ENCODE results near the gene PRSS16. TPM values are rescaled to one million over a fixed set of nuclear protein-coding genes. Genes with fewer than 3 reads are reported as not detected.

The PRSS16 gene
- total and polyA plus RNA-seq, 9 of the 15 experiments (the other 6 are each of a cell fraction or from before 2014, with no cell fraction given): 4.5 to 21.3 (median 12.1) TPM

- TF ChIP-seq MEF2A (IDR thresholded peaks at IDR 0.05; ENCODE audit: control insufficient read depth, low read depth, low read length) (no peak), ZNF232 (CRISPR knock-in tag; IDR thresholded peaks at IDR 0.05) (peak; percentile 74), MITF (IDR thresholded peaks at IDR 0.05) (no peak), TFAP4 (CRISPR knock-in tag; IDR thresholded peaks at IDR 0.05; ENCODE audit: borderline replicate concordance) (0 out of 2 replicates have a peak, but pooled peaks have one; percentile 60), POLR2AphosphoS2 (IDR thresholded peaks at IDR 0.05; ENCODE audit: low read length) (no peak), ZNF586 (CRISPR knock-in tag; conservative IDR thresholded peaks at IDR 0.05) (no peak)
Observed at GRCh38 chr6:27251112-27251605, 3.7 kb downstream of the PRSS16 start (continued).

DNA sequence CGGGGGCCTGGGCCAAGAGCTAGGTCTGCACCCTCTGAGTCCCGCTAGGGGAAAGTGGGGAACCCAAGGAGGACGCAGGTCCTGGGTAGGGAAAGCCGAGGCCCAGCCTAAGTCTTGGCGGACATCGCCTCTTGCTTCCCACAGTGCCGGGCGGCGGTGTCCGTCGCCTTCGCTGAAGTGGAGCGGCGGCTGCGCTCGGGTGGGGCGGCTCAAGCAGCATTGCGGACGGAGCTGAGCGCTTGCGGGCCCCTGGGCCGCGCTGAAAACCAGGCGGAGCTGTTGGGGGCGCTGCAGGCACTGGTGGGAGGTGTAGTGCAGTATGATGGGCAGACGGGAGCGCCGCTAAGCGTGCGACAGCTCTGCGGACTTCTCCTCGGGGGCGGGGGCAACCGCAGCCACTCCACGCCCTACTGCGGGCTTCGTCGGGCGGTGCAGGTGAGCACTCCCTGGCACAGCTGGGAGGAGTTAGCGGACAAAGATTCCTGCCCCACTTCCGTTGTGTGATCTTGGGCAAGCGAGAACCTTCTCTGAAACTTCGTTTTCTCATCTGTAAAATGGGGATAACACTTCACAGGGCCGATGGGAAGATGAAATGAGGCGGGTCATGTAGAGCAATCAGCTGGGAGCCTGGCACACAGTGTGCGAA, 4.2 kb downstream of the PRSS16 start:
- ATAC-seq: peak; percentile 94
- Histone ChIP-seq H3K79me2 (ENCODE audit: control insufficient read depth, insufficient read depth, low read length) (no peaks in the 10 kb centered on the region), H3K27ac (ENCODE audit: extremely low read depth, low read depth, low read length) (peak overlapping the region; percentile 81), H3K9me1 (ENCODE audit: control insufficient read depth, insufficient read depth, low read length) (no peaks in the 10 kb centered on the region), H3K9ac (ENCODE audit: insufficient read depth in 1 of 2, low read depth in 2 of 2, low read length in 2 of 2) (peak overlapping the region; percentile 70 to 95), H3K36me3 (ENCODE audit: control insufficient read depth, insufficient read depth, low read length) (no peaks in the 10 kb centered on the region), H3K27me3 (ENCODE audit: control insufficient read depth in 2 of 2, insufficient read depth in 2 of 2, low read length in 2 of 2) (no peaks in the 10 kb centered on the region), H4K20me1 (replicated peaks; ENCODE audit: control insufficient read depth, insufficient read depth, low read length) (no peaks in the 10 kb centered on the region), H3K4me2 (ENCODE audit: insufficient read depth, low read length) (peak overlapping the region; percentile 94), H3K4me3 (peak overlapping the region; percentile 89), H3K9me3 (replicated peaks; ENCODE audit: control insufficient read depth, insufficient read depth, low read depth, low read length) (no peaks in the 10 kb centered on the region), H2AFZ (ENCODE audit: low read depth, low read length) (peak overlapping the region; percentile 93), H3K4me1 (replicated peaks in 1 of 2; ENCODE audit: control insufficient read depth in 2 of 2, insufficient read depth in 2 of 2, low read length in 2 of 2) (peaks cover 25 to 30% of the 10 kb centered on the region in 2 experiments; a peak in 4 of 5 replicates)
- in situ Hi-C loops (cut with MboI): no loop called here
- peak; percentile 87 for FAIRE-seq
- no TSS peak for BruUV-seq (replicated peaks)
- WGBS (ENCODE audit: insufficient coverage, low coverage, missing lambda C conversion rate): 3% methylated on average over 38 of the region's 46 CpGs
- POLR2A ChIA-PET: interaction anchor here (0.6 to 2.5 kb wide), 19 partner anchors 9 to 1037 kb away, joined by 3 to 21 read pairs (median 5); partner anchors contain the start of gene ZNF184
- CTCF ChIA-PET (ENCODE audit: low intra/inter-chr PET ratio): interaction anchor here (0.6 kb wide), 1 partner anchor 257 kb away, joined by 3 read pairs; no protein-coding TSS in a partner anchor
- intact Hi-C loops (cut with micrococcal nuclease): loop anchor here (1.0 to 5.0 kb wide), 2 partner anchors 36 to 81 kb away; no protein-coding TSS in a partner anchor
- DNase-seq (ENCODE audit: extremely low read depth in 1 of 4, low spot score in 3 of 4): peak; percentile 93 to 97 (median 95)
- peak; percentile 93; the same call in 1 of the 2 replicates for TF ChIP-seq ESRRA (IDR thresholded peaks at IDR 0.05; ENCODE audit: borderline replicate concordance, low read depth)
- no peak for TF ChIP-seq KLF10 (CRISPR knock-in tag; IDR thresholded peaks at IDR 0.05)
- peak; percentile 80 for TF ChIP-seq VEZF1 (CRISPR knock-in tag; IDR thresholded peaks at IDR 0.05)
- no peak for TF ChIP-seq PPARD (CRISPR knock-in tag; IDR thresholded peaks at IDR 0.05)
- TF ChIP-seq NR2C1 (IDR thresholded peaks at IDR 0.05): no peak
- TF ChIP-seq NR2C1 (tag; IDR thresholded peaks at IDR 0.05): 0 out of 2 replicates have a peak, but pooled peaks have one; percentile 12
- TF ChIP-seq E2F8 (IDR thresholded peaks at IDR 0.05; ENCODE audit: low read depth, partially characterized antibody): peak; percentile 32

All from K562 (cell line).